GM19452 (cell line): ENCODE measurements around the gene DENND1B.

ENCODE experiments used
- ATAC-seq: cut with Tn5 transposase; IDR thresholded peaks from one replicate; pipeline ENCODE4 v1.9.1; 2021; ENCODE audit not compliant: unreplicated experiment

Gene DENND1B

GRCh38 chr1:197775282-197776262 is at the start of gene DENND1B:
TSS of gene DENND1B (minus strand) at chr1:197775480. CDS start at chr1:197775155, 325 bp downstream.
- ATAC-seq = peak; percentile 69

- ATAC-seq = no peak
These were observed 39.0 kb upstream of the DENND1B start for GRCh38 chr1:197814306-197814705.

GRCh38 chr1:197813741-197814140 is 38.5 kb upstream of the DENND1B start:
- ATAC-seq = no peak

GRCh38 chr1:197811769-197812168 is 36.5 kb upstream of the DENND1B start:
- no peak for ATAC-seq

GRCh38 chr1:197810812-197811211 is 35.5 kb upstream of the DENND1B start:
- no peak for ATAC-seq

- ATAC-seq = no peak
These were observed 33.6 kb upstream of the DENND1B start for GRCh38 chr1:197808880-197809279.

- no peak for ATAC-seq
These were observed 32.6 kb upstream of the DENND1B start for GRCh38 chr1:197807739-197808453.

- peak; percentile 82 for ATAC-seq
These were observed 31.9 kb upstream of the DENND1B start for GRCh38 chr1:197807216-197807615.

GRCh38 chr1:197806718-197807117 is 31.4 kb upstream of the DENND1B start:
- ATAC-seq = peak; percentile 46

- no peak for ATAC-seq
These were observed 26.4 kb upstream of the DENND1B start for GRCh38 chr1:197801684-197802083.

- no peak for ATAC-seq
These were observed 25.8 kb upstream of the DENND1B start for GRCh38 chr1:197801111-197801482.

GRCh38 chr1:197800379-197801110 is 25.3 kb upstream of the DENND1B start:
- no peak for ATAC-seq

- no peak for ATAC-seq
These were observed 24.0 kb upstream of the DENND1B start for GRCh38 chr1:197799271-197799670.

GRCh38 chr1:197798492-197798891 is 23.2 kb upstream of the DENND1B start:
- no peak for ATAC-seq

- ATAC-seq = no peak
These were observed 21.7 kb upstream of the DENND1B start for GRCh38 chr1:197797010-197797409.

- ATAC-seq = no peak
These were observed 13.8 kb upstream of the DENND1B start for GRCh38 chr1:197788741-197789739.

- ATAC-seq = no peak
These were observed 12.6 kb upstream of the DENND1B start for GRCh38 chr1:197787623-197788536.

- ATAC-seq = no peak
These were observed 11.8 kb upstream of the DENND1B start for GRCh38 chr1:197787056-197787455.

GRCh38 chr1:197786280-197786679 is 11.0 kb upstream of the DENND1B start:
- ATAC-seq = no peak
